B cell (primary cell): ENCODE measurements around the gene BRMS1L.

ENCODE experiments used
- CTCF ChIP-seq: fragments of 200-600 bp; IDR thresholded peaks from one replicate; pipeline ENCODE4 v1.8.0; 2022; ENCODE audit warnings: antibody characterized with exemption, mild to moderate bottlenecking
- EZH2 ChIP-seq: IDR thresholded peaks from 2 replicates; pipeline ENCODE4 v1.6.1; 2012; ENCODE audit warnings: borderline replicate concordance, low read depth, mild to moderate bottlenecking, moderate library complexity, low read length; ENCODE audit not compliant: insufficient read depth, poor library complexity, severe bottlenecking

GRCh38 chr14:35827678-35828472, 1.7 kb downstream of the BRMS1L start:
- TF ChIP-seq CTCF (no peak), EZH2 (no peak)
